H54 (cell line): ENCODE measurements around the gene HSD17B1.
"Not testable (repeated sequence)": the region's sequence is repeated elsewhere in the genome, so short reads cannot be mapped to it uniquely, and the experiment has no call there.

Experiments
- DNase-seq: peaks from one replicate; pipeline ENCODE4 v3.0.0; 2011; ENCODE audit warnings: low spot score, mixed read lengths; ENCODE audit not compliant: insufficient read length
- FAIRE-seq: peaks from 3 replicates; lab custom pipeline; 2011; peaks lifted over from hg19 to GRCh38; lab: Jason Lieb, UNC
- POLR2A ChIP-seq: IDR thresholded peaks from 2 replicates; pipeline ENCODE4 v1.6.1; 2011; ENCODE audit warnings: low read depth, mild to moderate bottlenecking, low read length

Gene HSD17B1, protein sequence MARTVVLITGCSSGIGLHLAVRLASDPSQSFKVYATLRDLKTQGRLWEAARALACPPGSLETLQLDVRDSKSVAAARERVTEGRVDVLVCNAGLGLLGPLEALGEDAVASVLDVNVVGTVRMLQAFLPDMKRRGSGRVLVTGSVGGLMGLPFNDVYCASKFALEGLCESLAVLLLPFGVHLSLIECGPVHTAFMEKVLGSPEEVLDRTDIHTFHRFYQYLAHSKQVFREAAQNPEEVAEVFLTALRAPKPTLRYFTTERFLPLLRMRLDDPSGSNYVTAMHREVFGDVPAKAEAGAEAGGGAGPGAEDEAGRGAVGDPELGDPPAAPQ

DNA sequence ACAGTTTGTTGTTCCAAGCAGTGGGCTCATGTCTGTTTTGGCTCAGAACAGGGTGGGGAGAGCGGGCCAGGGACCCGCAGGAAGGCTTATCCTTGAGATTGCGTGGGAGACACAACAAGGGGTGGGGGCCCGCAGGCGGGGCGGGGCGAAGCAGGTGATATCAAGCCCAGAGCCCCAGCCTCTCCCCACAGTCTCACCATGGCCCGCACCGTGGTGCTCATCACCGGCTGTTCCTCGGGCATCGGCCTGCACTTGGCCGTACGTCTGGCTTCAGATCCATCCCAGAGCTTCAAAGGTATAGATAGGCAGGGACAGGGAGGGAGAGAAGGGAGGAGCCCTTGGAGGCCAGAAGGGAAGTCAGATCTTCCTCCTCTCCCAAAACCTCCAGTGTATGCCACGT is at the start of gene HSD17B1:
Gene HSD17B1 (plus strand): TSS at position 188 of the 400 bp plus-strand sequence. CDS start 11 bp downstream, at position 199.
- not testable (repeated sequence) for FAIRE-seq, DNase-seq

DNA sequence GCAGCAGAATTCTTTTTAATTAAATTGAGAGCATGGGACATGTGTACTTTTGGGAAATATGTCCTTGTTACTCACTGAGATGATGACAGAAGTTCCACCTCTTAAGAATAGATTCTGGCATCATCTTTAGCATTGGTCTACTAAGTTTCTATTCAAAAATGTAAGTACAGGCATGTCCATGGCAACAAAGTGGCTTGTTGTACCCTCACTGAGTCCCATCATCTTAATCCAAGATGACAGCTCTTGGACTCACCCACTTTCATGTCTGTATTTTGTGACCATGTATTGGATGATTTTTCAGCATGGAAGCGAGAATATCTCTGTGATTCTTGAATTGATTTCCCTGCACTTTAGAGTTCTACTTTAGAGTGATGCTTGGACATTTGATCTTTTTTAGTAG is 49.8 kb upstream of the HSD17B1 start:
- FAIRE-seq (no peak), DNase-seq (no peak)
- TF ChIP-seq POLR2A, result no peak

DNA sequence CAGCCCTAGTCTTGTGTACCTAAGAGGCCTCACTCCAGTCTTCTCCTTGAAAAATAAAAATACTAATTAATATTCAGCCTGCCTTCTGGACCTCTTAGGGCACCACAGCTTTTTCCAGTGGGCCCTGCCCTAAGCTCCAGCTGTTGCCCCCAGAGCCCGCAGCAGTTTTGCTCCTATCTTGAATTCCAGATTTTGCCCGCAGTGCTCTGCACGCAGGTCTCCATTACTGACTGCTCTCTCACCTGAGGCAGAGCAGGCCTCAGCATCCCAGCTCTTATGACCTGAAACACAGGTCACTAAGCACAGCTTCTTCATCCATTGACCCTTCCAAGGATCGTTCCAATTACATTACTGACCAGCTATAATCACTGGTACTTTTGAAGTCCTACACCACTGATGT is 45.1 kb upstream of the HSD17B1 start:
- FAIRE-seq (no peak), DNase-seq (no peak)

DNA sequence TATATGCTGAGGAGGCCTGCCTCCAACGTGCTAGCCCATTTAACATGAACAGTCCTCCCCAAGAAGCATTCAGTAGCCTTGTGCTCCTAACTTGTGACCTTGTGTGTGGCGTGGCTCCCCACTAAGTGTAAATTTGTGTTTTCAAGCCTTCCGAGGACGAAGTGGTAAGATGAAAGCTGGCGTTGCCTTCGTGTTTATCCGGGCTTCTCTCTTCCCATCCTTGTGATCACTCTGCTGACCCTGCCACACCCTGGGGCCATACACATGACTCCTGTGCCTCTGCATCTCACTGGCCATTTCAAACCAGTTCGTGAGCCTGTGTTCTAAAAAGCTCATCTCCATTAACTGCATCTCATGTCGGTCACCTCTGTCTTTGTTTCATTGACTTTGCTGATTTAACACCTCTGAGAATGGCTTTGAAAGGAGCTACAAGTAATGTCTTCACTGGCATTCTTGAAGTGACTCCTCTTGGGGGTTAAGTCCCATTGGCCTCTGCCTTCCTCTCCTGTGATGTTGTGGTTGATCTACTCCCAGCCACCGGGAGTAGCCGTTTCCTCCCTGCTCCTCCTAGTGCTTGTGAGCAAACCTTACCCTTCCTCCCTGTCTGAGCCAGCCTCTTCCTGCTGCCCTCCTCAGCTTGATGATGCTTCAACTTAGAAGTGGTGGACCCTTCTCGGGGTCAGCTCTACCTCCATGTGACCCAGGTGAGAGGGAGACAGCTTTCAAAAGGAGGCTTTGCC is 44.1 kb upstream of the HSD17B1 start:
- DNase-seq (no peak), FAIRE-seq (no peak)
- no peak for TF ChIP-seq POLR2A

More for the DNA sequence above, 45.1 kb upstream of the HSD17B1 start:
- TF ChIP-seq POLR2A, result no peak

DNA sequence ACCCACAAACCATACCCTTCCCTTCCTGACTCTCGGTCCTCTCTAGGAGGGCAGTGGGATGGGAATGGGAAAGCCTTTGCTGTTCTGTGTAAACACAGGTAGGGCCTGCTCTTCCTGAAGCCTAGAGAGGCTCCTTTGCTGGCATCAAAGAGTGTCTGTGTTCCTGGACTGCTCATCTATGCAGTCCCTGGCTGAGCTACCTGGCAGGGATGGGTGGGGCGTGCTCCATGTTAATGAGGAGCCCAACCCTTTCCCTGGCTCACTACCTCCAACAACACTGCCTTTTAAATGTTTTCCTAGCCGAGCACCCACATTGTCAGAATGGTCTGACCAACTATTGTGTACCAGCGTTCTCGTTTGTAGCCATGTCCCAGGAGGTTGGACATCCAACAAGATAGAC is 43.3 kb upstream of the HSD17B1 start:
- TF ChIP-seq POLR2A, result no peak
- no peak for FAIRE-seq
- DNase-seq, result no peak

DNA sequence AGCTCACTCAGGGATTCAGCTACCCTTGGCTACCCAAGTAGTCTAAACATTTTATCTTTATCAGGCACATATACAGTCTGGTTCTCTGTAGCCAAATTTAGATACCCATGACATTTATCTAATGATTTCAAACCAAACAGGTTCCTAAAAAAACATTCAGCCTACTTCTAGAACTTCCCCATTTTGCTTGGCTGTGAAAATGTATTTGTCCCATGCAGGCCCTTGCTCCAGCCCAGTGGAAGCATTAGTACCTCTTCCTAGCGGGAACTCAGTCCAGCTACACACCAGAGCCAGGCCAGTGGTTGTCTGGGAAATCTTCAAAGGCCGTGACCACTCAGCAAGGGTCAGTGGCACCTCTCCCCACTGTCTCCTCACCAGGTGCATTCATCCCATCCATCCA is 42.9 kb upstream of the HSD17B1 start:
- FAIRE-seq, result no peak
- no peak for TF ChIP-seq POLR2A

DNA sequence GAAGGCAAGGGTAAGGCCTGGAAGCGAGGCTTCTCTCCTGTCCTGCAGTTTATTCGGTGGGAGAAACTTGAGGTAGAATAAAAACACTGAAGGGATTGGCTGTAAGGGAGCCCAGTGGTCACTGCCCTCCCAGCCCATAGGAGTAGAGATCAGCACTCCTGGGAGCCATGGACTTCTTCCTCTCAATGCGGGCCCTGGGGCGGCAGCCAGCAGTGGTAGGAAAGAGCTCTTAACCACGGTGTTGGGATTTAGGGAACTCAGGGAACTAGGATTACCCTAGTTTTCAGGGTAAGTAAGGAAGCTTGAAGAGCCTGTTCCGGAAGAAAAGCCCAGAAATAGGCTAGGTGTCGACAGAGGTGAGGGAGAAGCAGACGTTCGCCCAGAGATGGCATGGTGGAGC is 40.5 kb upstream of the HSD17B1 start:
- no peak for DNase-seq
- no peak for FAIRE-seq
- TF ChIP-seq POLR2A, result no peak

More for the DNA sequence above, 42.9 kb upstream of the HSD17B1 start:
- no peak for DNase-seq

DNA sequence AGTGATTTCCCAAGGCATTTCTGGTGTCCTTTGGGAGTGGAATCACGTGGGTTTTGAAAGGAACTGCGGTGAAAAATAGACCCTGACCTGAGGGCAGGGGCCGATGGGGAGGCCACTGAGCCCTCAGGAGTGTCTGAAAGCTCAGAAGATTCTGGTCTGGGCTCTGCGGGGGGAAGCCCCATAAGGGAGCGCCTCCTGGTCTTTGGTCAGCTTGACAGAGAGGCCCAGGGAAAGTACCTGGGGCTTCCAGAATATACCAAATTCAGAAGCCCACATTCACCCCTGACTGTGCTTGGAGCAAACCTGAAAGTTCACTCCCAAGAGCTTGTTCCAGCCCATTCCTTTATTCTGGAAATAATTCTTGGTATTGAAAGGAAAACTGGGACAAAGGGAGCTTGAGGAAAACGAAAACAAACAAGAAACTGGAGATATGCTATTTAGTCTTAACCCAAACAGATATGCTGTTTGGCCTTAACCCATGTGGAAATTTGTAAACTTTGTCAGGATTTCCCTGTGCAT is 39.9 kb upstream of the HSD17B1 start:
- no peak for TF ChIP-seq POLR2A
- FAIRE-seq, result no peak
- DNase-seq, result no peak

DNA sequence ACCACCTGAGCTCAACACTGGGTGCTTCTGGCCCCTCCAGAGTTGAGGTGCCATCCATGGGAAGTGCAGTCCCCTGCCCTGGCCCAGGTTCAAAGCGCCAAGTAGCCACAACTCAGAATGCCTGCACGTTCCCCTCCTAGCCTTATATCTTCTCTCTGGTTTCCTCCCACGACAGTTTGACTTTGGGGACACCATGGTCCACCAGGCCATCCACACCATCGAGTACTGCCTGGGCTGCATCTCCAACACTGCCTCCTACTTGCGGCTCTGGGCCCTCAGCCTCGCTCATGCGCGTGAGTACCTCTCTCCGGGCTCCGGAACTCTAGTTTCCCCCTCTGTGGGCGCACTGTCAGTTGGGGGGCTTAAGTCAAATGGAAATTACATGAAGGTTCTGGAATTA is 39.0 kb upstream of the HSD17B1 start:
- DNase-seq (no peak), FAIRE-seq (no peak)
- no peak for TF ChIP-seq POLR2A

DNA sequence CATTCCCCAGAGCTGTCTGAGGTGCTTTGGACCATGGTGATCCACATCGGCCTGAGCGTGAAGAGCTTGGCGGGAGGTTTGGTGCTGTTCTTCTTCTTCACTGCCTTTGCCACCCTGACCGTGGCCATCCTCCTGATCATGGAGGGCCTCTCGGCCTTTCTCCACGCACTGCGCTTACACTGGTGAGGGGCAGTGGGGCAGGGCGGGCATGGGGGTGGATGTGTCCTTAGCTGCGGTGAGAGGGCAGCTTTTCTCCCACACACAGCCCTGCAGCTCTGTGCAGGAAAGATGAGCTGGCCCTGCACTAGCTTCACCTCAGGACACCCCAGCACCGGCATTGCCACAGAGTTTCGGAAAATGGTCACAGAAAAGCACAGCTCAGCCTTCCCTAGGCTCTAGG is 38.4 kb upstream of the HSD17B1 start:
- FAIRE-seq (no peak), DNase-seq (no peak)
- TF ChIP-seq POLR2A, result no peak

DNA sequence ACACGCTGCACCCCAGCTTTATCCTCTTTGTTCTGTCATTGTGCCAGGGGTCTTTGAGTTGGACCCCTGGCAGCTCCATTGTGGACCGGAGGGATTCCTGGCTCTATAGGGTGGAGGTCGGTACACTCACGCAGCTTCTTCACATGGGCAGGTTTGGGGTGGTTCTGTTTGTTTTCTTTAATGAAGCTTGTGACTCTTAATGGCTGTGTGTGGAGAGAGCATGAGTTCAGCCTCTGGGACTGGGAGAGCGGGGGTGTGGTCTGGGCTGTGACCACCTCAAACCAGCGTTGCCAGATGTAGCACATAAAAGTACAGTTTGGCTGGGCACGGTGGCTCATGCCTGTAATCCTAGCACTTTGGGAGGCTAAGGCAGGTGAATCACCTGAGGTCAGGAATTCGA is 37.9 kb upstream of the HSD17B1 start:
- no peak for TF ChIP-seq POLR2A
- no peak for FAIRE-seq
- DNase-seq, result no peak

DNA sequence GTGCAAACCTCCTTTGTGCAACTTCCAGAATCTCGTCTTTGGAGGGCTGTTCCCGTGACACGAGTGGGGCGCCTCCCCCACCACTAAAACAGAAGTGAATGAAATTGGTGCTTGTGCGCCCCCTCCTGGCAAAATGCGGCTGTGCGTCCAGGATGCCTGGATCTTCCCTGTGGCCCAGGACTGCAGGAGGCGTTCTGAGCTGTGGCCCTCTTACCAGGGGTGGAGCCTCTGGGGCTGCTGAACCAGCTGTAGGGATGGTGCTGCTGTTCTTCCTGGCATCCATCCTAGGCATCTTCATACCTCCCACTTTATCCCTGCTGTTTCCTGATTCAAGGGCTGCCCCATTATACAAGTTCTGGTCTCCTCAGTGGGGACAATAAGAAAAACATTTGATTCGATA is 35.2 kb upstream of the HSD17B1 start:
- DNase-seq, result peak; percentile 95
- FAIRE-seq, result no peak
- TF ChIP-seq POLR2A, result no peak

DNA sequence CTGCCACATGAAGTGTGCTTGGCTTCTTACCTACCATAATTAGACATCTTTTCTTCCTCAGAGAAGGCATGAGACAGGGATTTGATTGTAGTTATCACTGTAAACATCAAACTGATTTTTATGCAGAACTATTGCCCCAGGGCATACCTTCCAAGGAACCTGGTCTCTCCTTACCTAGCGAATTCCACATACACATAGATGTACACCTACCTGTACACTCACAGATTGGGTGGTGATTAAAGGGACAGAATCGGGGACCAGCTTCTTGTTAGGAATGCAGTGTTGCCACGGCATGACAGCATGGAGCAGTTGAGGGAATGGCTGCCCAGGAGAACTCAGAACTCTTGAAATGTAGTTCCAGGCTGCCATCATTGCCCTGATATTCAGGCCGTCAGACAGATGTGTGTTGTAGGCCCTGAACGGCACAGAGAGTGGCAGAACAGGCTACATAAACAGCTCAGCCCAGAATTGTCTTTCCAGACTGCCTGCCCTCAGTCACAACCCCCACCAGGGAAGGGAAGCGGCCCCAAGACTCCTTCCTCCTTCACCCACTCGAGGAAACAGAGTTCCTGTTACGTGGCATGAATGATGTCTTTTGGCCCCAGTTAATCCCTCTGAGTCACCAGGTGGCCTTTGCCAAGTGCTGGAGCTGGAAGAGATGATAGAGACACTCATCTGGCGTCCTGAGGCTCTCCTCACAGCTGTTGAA is 34.5 kb upstream of the HSD17B1 start:
- no peak for FAIRE-seq

More for the DNA sequence above, 34.5 kb upstream of the HSD17B1 start:
- TF ChIP-seq POLR2A, result no peak; the same call in 1 of the 2 replicates
- DNase-seq, result peak; percentile 69
